HepG2 (cell line): ENCODE data around the gene PSMD5. TPM values are rescaled to one million over a fixed set of nuclear protein-coding genes. Genes with fewer than 3 reads are reported as not detected.

Experiments
- ARID4A ChIP-seq: sonication (generic); formaldehyde crosslinking; IDR thresholded peaks from 2 replicates; pipeline ENCODE4 v1.5.0; 2020; ENCODE audit warnings: mild to moderate bottlenecking, missing genetic modification reagents, borderline replicate concordance
- EZH2 ChIP-seq: conservative IDR thresholded peaks from 2 replicates; pipeline ENCODE4 v1.6.1; 2012; ENCODE audit warnings: mild to moderate bottlenecking, low read depth, low read length, moderate library complexity
- LRRFIP1 ChIP-seq: sonication (generic); formaldehyde crosslinking; conservative IDR thresholded peaks from 2 replicates; pipeline ENCODE4 v1.4.0; 2020; ENCODE audit warnings: missing genetic modification reagents
- NAIF1 ChIP-seq: sonication (generic); formaldehyde crosslinking; IDR thresholded peaks from 2 replicates; pipeline ENCODE4 v1.5.0; 2020; ENCODE audit warnings: mild to moderate bottlenecking, missing genetic modification reagents, borderline replicate concordance
- RNF2 ChIP-seq: fragments of 450-650 bp; conservative IDR thresholded peaks from 2 replicates; pipeline ENCODE4 v1.6.1; 2016; ENCODE audit warnings: low read depth
- RXRA ChIP-seq: sonication (generic); formaldehyde crosslinking; IDR thresholded peaks from 2 replicates; pipeline ENCODE4 v1.5.1; 2020; ENCODE audit warnings: missing genetic modification reagents
- TCF12 ChIP-seq, 2 experiments: fragments of 450-650 bp in 1 of 2; sonication (generic) in 1 of 2; formaldehyde crosslinking in 1 of 2; IDR thresholded peaks; 2 replicates each; pipeline versions ENCODE4 v1.6.1 to v1.8.0; 2017 to 2022; ENCODE audit warnings: antibody characterized with exemption in 1 of 2, mild to moderate bottlenecking in 1 of 2, missing genetic modification reagents in 1 of 2, moderate library complexity in 1 of 2
- U2AF2 ChIP-seq: fragments of 200-400 bp; formaldehyde crosslinking; IDR thresholded peaks from 2 replicates; pipeline ENCODE4 v1.6.1; 2017; ENCODE audit warnings: low read depth, mild to moderate bottlenecking, low read length
- ZNF224 ChIP-seq: sonication (generic); formaldehyde crosslinking; IDR thresholded peaks from 2 replicates; pipeline ENCODE4 v1.5.0; 2020; ENCODE audit warnings: mild to moderate bottlenecking, missing genetic modification reagents
- ZNF607 ChIP-seq: sonication (generic); formaldehyde crosslinking; IDR thresholded peaks from 2 replicates; pipeline ENCODE4 v1.5.1; 2020; ENCODE audit warnings: missing genetic modification reagents, mild to moderate bottlenecking, borderline replicate concordance
- ZNF83 ChIP-seq: sonication (generic); formaldehyde crosslinking; IDR thresholded peaks from 2 replicates; pipeline ENCODE4 v1.4.0; 2020; ENCODE audit warnings: missing genetic modification reagents, mild to moderate bottlenecking, borderline replicate concordance
- ZNF883 ChIP-seq: sonication (generic); formaldehyde crosslinking; IDR thresholded peaks from 2 replicates; pipeline ENCODE4 v1.5.1; 2020; ENCODE audit warnings: mild to moderate bottlenecking, missing genetic modification reagents; ENCODE audit errors: not compliant biosample characterization
- ZSCAN29 ChIP-seq: sonication (generic); formaldehyde crosslinking; conservative IDR thresholded peaks from 2 replicates; pipeline ENCODE4 v1.4.0; 2020; ENCODE audit warnings: mild to moderate bottlenecking, missing genetic modification reagents
- polyA plus RNA-seq, 8 experiments: library from polyadenylated mRNA; depleted of rRNA in 3 of 8; stranded (reverse) in 7 of 8; unstranded in 1 of 8; fragments of >200 nt; fragmentation: Illumina TruSeq in 4 of 8; extraction: Trizol in 4 of 8; gene quantifications; 2 replicates each; pipeline versions ENCODE4 v1.2.1 to v1.2.3, GENCODE V29; 2011 to 2016; ENCODE audit warnings: low read depth in 4 of 8, missing spikeins in 1 of 8, mixed read lengths in 1 of 8; ENCODE audit not compliant: insufficient read depth in 1 of 8
- total RNA-seq, 5 experiments: library from RNA; depleted of rRNA; stranded (reverse); fragments of >200 nt; fragmentation: Illumina TruSeq; extraction: Trizol; gene quantifications; 2 replicates each; pipeline ENCODE4 v1.2.3, GENCODE V29; 2016; ENCODE audit warnings: low read depth in 1 of 5
- TF ChIP-seq, protein P1 (sequence below): sonication (generic); formaldehyde crosslinking; IDR thresholded peaks from 2 replicates; pipeline ENCODE4 v1.9.0; 2021; ENCODE audit warnings: missing genetic modification reagents, mild to moderate bottlenecking, borderline replicate concordance
- TF ChIP-seq, protein P2 (sequence below): IDR thresholded peaks from 2 replicates; pipeline ENCODE4 v1.6.1; 2016; ENCODE audit warnings: low read depth, borderline replicate concordance

Gene PSMD5
- total and polyA plus RNA-seq, 2 of the 13 experiments (the other 11 are each of a cell fraction or from before 2014, with no cell fraction given), result 12.7 to 18.1 TPM

DNA sequence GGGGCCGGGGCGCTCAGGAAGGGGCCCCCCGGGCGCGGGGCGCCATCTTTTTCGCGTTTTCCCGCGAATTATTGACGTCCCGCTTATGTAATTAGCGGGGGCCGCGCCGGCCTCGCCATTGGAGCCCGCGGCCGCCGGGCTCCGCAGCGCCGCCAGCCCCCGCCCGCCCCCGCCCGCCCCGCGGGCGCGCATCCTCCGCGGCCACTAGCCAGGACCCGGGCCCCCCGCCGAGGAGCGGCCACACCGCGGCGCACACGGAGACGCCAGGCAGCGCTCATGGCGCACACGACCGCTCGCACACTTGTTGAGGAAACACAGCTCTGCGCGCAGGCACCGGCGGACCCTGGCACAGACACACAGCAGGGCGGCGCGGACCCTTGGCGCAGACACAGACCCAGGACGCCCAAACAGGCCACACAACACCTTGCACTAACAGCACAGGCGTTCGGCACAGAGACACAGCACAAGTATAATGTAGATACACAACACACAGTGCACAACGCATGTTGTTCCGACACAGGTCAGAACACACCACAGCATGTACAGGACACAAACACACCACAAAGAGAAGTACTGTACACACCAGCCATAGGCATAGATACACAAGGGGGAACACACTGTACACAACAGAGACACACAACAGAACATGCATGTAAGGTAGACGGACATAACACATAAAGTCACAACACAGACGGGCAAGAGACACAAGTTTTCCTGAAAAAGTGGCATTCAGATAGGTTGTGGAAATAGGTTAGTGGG lies 34.7 kb upstream of the PSMD5 start (continued):
- TF ChIP-seq U2AF2 (no peak), ZNF224 (CRISPR knock-in tag) (no peak), ZNF83 (CRISPR knock-in tag) (peak; percentile 63; the same call in 1 of the 2 replicates), TCF12 (IDR thresholded peaks at IDR 0.05) (no peak), TCF12 (CRISPR knock-in tag; IDR thresholded peaks at IDR 0.05) (no peak), ZSCAN29 (CRISPR knock-in tag) (no peak), RXRA (CRISPR knock-in tag) (0 out of 2 replicates have a peak, but pooled peaks have one; percentile 36), NAIF1 (CRISPR knock-in tag) (no peak; the same call in 1 of the 2 replicates), ARID4A (CRISPR knock-in tag) (peak; percentile 79; the same call in 1 of the 2 replicates), LRRFIP1 (CRISPR knock-in tag) (no peak), EZH2 (no peak), RNF2 (no peak), ZNF607 (no peak), ZNF883 (no peak)
- TF ChIP-seq, protein P1, sequence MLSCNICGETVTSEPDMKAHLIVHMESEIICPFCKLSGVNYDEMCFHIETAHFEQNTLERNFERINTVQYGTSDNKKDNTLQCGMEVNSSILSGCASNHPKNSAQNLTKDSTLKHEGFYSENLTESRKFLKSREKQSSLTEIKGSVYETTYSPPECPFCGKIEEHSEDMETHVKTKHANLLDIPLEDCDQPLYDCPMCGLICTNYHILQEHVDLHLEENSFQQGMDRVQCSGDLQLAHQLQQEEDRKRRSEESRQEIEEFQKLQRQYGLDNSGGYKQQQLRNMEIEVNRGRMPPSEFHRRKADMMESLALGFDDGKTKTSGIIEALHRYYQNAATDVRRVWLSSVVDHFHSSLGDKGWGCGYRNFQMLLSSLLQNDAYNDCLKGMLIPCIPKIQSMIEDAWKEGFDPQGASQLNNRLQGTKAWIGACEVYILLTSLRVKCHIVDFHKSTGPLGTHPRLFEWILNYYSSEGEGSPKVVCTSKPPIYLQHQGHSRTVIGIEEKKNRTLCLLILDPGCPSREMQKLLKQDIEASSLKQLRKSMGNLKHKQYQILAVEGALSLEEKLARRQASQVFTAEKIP (CRISPR knock-in tag), result no peak
- TF ChIP-seq, protein P2, sequence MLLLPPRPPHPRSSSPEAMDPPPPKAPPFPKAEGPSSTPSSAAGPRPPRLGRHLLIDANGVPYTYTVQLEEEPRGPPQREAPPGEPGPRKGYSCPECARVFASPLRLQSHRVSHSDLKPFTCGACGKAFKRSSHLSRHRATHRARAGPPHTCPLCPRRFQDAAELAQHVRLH, result no peak
